ENCODE data around the gene WNT2.

The WNT2 gene

DNA sequence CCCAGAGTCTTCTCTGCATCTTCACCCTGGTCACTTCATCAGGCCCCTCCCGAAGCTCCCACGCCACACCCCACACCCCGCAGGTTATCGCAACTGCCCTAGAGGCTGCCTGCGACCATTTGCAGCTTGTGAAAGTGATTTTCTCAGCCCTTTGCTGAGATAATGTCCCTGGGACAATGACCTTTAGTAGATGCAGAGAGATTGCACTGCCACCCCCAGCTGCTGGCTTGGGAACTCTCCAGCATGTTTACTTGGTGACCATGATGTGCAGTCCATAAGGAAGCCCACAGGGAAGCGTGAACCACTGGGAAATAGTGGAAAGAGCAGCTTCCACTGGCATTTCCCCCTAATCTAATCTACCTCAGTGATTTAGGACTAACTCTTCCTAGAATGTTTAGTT lies 97.3 kb downstream of the WNT2 start:
- ChIA-PET CTCF (no interaction called here), POLR2A (no interaction called here)
- H3K27me3 ChIP-seq (replicated peaks in 2 of 5; ENCODE audit: control insufficient read depth in 4 of 5, insufficient read depth in 5 of 5, low read length in 4 of 5), result no peaks in the 10 kb centered on the region
- DNase-seq, result no peak
- 91% methylated on average over 6 of the region's 6 CpGs for WGBS (ENCODE audit: insufficient coverage)
- no peaks in the 10 kb centered on the region for H3K9me3 ChIP-seq (ENCODE audit: control extremely low read depth in 1 of 5, control insufficient read depth in 4 of 5, insufficient read depth in 2 of 5, low read depth in 1 of 5, low read length in 4 of 5)
- H3K4me1 ChIP-seq (ENCODE audit: control extremely low read depth in 1 of 4, control insufficient read depth in 4 of 4, insufficient read depth in 4 of 4, low read length in 3 of 4), result no peaks in the 10 kb centered on the region
- no peak overlapping the region for H3K4me3 ChIP-seq (ENCODE audit: control insufficient read depth in 1 of 7, extremely low read depth in 1 of 7, insufficient read depth in 4 of 7, low read depth in 2 of 7, low read length in 6 of 7)
- peaks cover 9 to 17% (median 10%) of the 10 kb centered on the region in 4 experiments for H3K36me3 ChIP-seq (ENCODE audit: control insufficient read depth in 4 of 4, insufficient read depth in 4 of 4, low read length in 3 of 4)
- H3K27ac ChIP-seq (ENCODE audit: insufficient read depth in 1 of 2, low read depth in 1 of 2, low read length in 2 of 2, poor library complexity in 1 of 2, severe bottlenecking in 2 of 2), result no peak overlapping the region

Data from common myeloid progenitor, CD34-positive (primary cell).